ACC112 (cell line): ENCODE measurements around the gene ADGRL1.
"Not testable (repeated sequence)": the region's sequence is repeated elsewhere in the genome, so short reads cannot be mapped to it uniquely, and the experiment has no call there.

Experiments
- H2AFZ ChIP-seq: fragments of 200-600 bp; sonication (generic); one replicate; pipeline ENCODE4 v1.6.0; 2017; ENCODE audit warnings: antibody characterized with exemption, low read length; ENCODE audit not compliant: unreplicated experiment
- H3K27ac ChIP-seq: fragments of 200-600 bp; sonication (generic); 2 replicates; pipeline ENCODE4 v1.5.1; 2014; ENCODE audit warnings: low read depth, mild to moderate bottlenecking, antibody characterized with exemption, low read length, moderate library complexity
- H3K27me3 ChIP-seq: fragments of 200-600 bp; sonication (generic); 2 replicates; pipeline ENCODE4 v1.6.1; 2014; ENCODE audit warnings: mild to moderate bottlenecking, antibody characterized with exemption, low read length, moderate library complexity, mixed read lengths; ENCODE audit not compliant: insufficient read depth
- H3K36me3 ChIP-seq: fragments of 200-600 bp; sonication (generic); 2 replicates; pipeline ENCODE4 v1.6.1; 2016; ENCODE audit warnings: mild to moderate bottlenecking, antibody characterized with exemption, low read length, moderate library complexity, mixed read lengths; ENCODE audit not compliant: insufficient read depth
- H3K4me1 ChIP-seq: fragments of 200-600 bp; sonication (generic); one replicate; pipeline ENCODE4 v1.6.1; 2016; ENCODE audit warnings: low read length, mixed read lengths; ENCODE audit not compliant: insufficient read depth, unreplicated experiment, control insufficient read depth
- H3K4me3 ChIP-seq: fragments of 200-600 bp; sonication (generic); 2 replicates; pipeline ENCODE4 v1.5.1; 2014; ENCODE audit warnings: mild to moderate bottlenecking, low read depth, low read length
- H3K79me2 ChIP-seq: fragments of 200-600 bp; sonication (generic); one replicate; pipeline ENCODE4 v1.6.0; 2016; ENCODE audit warnings: low read length; ENCODE audit not compliant: control insufficient read depth, unreplicated experiment, insufficient read depth

The ADGRL1 gene

DNA sequence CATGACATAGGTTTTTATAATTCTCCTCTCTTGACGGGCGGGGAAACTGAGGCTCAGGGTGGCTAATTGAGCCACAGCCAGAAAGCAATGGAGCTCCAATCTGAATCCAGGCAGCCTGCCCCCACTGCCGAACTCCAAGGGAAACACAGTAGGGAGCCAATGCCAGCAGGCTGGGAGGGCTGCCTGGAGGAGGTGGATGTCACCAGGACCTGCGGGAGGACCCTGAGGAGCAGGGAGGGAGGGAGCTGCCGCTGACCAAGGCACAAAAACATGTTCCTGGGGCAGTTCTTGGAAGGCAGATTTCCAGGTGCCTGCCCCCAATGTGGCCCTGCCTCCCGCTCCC, 41.2 kb upstream of the ADGRL1 start:
- not testable (repeated sequence) for H2AFZ ChIP-seq, H3K4me1 ChIP-seq, H3K27me3 ChIP-seq, H3K79me2 ChIP-seq, H3K36me3 ChIP-seq, H3K27ac ChIP-seq, H3K4me3 ChIP-seq

DNA sequence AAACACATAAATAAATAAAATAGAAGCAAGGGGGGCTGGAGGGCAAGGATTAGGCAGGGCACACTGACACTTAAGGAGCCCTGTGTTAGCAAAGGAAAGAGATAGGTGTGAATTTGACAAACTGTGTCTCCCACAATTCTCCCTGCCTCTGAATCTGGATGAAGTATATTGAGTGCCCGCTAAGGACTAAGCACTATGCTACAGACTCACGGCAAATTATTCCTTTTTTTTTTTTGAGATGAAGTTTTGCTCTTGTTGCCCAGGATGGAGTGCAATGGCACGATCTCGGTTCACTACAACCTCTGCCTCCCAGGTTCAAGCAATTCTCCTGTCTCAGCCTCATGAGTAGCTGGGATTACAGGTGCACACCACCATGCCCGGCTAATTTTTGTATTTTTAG, 38.4 kb upstream of the ADGRL1 start:
- H3K4me1 ChIP-seq, H3K27me3 ChIP-seq, H3K79me2 ChIP-seq, H3K36me3 ChIP-seq, H2AFZ ChIP-seq, H3K4me3 ChIP-seq, H3K27ac ChIP-seq: not testable (repeated sequence)

DNA sequence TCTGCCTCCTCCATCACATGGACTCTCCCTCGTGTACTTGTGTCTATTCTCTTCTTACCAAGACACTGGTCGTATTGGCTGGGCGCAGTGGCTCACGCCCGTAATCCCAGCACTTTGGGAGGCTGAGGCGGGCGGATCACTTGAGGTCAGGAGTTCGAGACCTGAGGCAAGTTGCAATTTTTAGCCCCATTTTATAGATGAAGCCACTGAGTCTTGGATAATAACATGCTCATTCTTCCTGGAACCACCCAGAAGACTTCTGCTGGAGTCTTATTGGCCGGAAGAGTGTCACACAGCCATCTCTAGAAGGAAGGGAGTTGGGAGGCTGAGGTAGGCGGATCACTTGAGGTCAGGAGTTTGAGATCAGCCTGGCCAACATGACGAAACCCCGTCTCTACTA, 37.7 kb upstream of the ADGRL1 start:
- H3K27ac ChIP-seq, H3K79me2 ChIP-seq, H3K4me1 ChIP-seq, H3K36me3 ChIP-seq, H2AFZ ChIP-seq, H3K4me3 ChIP-seq, H3K27me3 ChIP-seq: not testable (repeated sequence)

DNA sequence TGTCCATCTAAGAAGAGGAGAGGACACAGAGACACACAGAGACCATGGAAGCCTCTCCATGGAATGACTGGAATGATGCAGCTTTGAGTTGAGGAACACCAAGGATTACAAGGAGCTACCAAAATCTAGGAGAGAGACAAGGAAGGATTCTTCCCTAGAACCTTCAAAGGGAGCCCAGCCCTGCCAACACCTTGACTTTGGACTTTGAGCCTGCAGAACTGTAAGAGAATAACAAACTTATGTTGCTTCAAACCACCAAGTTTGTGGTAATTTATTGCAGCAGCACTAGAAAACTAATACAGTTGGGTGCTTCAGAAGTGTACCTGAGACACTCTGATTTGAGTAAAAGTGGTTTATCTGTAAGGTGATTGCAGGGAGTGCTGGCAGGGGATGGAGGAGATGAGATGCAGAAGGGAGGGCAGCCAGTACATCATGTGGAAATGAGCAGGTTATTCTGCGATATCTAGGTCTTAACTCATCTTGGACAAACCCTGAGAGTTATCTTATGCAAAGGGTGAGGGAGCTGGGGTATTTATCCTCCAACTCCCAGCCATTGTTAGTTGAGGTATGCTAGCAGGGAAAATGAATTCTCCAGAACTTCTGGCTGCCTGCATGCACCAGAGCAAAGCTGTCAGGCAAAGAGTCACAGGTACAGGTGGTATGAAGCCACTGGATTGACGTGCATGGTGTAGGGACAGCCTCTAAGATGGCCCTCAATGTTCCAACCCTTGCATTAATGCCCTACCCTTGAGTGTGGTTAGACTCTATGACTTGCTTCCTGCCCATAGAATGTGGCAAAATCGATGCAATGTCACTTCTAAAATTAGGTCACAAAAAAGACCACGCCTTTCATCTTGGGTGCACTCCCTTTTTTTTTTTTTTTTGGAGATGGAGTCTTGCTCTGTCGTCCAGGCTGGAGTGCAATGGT, 31.3 kb upstream of the ADGRL1 start:
- Histone ChIP-seq H3K4me3 (no peak overlapping the region), H3K4me1 (no peaks in the 10 kb centered on the region), H3K27me3 (no peaks in the 10 kb centered on the region), H3K36me3 (no peaks in the 10 kb centered on the region), H2AFZ (no peak overlapping the region), H3K79me2 (no peaks in the 10 kb centered on the region), H3K27ac (no peak overlapping the region)

DNA sequence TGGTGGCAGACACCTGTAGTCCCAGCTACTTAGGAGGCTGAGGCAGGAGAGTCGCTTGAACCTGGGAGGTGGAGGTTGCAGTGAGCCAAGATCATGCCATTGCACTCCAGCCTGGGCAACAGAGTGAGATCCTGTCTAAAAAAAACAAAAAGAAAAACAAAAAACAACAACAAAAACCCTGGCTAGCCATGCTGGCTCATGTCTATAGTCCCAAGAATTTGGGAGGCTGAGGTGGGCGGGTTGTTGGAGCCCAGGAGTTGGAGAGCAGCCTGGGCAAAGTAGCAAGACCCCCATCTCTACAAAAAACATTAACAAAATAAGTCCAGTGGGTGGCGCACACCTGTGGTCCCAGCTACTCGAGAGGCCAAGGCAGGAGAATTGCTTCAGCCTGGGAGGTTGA, 27.0 kb upstream of the ADGRL1 start:
- H3K4me1 ChIP-seq, H3K36me3 ChIP-seq, H3K79me2 ChIP-seq, H3K4me3 ChIP-seq, H3K27ac ChIP-seq, H3K27me3 ChIP-seq, H2AFZ ChIP-seq: not testable (repeated sequence)

DNA sequence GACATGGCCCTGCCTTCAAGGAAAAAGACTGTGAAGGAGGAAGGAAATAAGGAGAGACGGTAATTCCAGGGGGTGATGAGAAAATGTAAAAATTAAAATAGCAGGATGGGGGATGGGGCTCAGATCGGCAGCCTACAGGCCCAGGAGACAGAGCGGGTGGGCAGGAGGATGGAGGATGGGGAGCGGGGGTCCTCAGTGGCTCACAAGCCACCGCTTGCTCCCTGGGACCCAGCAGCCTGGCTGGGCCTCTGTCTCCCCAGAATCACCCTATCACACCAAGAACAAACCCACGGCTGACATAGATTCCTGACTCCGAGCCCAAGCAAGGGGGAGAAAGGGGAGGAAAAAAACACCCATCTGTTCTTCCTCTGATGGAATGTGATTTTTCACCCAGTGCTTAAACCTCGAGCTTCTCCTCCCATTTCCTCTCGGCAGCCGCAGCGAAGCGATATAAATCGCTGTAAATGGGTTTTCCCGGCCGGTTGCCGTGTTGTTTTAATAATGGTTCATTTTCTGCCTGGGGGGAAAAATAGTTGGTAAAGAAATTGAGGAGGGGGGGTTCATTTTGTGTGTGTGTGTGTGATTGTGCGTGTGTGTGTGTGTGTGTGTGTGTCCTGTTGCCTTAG, 22.6 kb upstream of the ADGRL1 start:
- not testable (repeated sequence) for H3K36me3 ChIP-seq, H3K79me2 ChIP-seq, H3K4me3 ChIP-seq, H3K4me1 ChIP-seq, H3K27me3 ChIP-seq, H3K27ac ChIP-seq, H2AFZ ChIP-seq

DNA sequence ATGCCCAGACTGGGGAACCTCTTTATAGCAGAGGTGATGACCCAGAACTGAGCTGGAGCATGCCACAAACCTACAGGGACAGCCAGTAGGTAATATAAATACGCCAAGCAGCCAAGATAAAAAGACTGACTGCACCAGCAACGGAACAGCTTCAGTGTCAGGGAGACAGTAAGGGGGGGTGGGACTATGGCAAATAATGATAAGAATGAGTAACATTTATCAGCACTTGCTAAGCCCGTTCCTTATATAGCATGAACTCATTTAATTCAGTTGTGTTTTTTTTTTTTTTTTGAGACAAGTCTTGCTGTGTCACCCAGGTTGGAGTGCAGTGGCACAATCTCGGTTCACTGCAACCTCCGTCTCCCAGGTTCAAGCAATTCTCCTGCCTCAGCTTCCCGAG, 20.5 kb upstream of the ADGRL1 start:
- not testable (repeated sequence) for H3K27ac ChIP-seq, H3K27me3 ChIP-seq, H3K4me1 ChIP-seq, H3K4me3 ChIP-seq, H3K79me2 ChIP-seq, H3K36me3 ChIP-seq, H2AFZ ChIP-seq

DNA sequence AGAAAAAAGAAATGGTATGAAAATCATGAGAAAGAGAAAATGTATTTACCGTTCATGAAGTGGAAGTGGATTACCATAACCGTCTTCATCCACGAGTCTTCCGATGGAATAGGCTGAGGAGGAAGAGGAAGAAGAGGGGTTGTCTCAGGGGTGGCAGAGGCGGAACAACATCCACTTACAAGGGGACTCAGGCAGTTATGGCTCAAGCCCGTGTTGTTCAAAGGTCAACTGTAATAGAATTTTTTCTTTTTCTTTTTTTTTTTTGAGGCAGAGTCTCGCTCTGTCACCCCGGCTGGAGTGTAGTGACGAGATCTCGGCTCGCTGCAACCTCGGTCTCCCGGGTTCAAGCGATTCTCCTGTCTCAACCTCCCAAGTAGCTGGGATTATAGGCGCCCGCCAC, 16.9 kb upstream of the ADGRL1 start:
- no peak overlapping the region for H2AFZ ChIP-seq
- no peaks in the 10 kb centered on the region for H3K79me2 ChIP-seq
- H3K27me3 ChIP-seq, result no peaks in the 10 kb centered on the region
- H3K4me3 ChIP-seq, result no peak overlapping the region
- no peaks in the 10 kb centered on the region for H3K36me3 ChIP-seq
- H3K4me1 ChIP-seq, result peaks cover 4% of the 10 kb centered on the region
- H3K27ac ChIP-seq, result no peak overlapping the region

DNA sequence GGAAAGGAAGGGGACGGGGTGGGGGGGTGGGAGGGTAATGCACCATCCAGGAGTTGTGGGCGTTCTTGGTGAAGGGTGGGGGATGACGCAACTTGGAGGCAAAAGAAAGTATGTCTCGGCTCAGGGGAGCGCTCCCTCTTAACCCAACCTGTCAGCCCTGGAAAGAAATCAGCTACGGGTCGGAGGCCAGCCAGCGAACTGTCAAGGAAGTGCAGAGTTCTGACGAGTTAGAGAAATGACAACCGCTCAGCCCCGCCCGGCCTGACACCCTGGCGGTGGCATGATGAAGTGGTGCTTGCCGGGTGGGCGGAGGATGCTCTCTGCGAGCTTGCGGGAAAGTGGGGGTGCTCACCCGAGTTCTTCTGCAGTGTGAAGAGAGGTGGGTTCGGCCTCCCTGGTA, 15.4 kb upstream of the ADGRL1 start:
- not testable (repeated sequence) for H3K4me3 ChIP-seq, H3K27me3 ChIP-seq, H3K4me1 ChIP-seq, H3K79me2 ChIP-seq, H3K36me3 ChIP-seq, H2AFZ ChIP-seq, H3K27ac ChIP-seq

DNA sequence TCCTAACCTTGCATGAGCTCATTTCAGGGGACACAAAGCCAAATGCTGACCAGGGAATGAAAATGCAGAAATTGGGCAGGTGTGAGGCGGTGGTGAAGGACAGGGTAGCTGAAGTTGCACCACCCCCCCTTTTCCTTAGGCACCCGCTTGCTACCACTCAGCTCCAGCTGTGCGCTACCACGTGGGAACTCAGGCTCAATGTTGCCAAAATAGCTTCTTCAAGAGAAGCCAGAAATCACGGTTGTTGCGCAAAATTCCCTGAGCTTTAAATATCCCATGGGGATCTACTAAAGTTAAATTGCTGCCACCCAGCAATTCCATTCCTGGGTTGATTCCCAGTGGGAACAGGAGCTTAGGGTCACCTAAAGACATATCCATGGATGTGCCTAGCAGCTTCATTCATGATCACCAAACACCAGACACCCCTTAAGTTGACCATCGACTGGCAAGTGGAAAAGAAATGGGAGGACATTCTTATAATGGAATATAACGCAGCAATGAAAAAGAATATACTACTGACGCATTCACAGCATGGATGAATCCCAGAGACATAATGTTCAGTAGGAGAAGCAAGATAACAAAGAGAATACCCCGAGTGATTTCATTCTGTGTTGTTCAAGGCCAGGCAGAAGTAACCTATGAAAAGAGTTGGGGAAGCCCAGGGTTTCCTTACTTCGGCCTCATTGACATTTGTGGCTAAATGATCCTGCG, 12.8 kb upstream of the ADGRL1 start:
- no peak overlapping the region for H3K27ac ChIP-seq
- no peaks in the 10 kb centered on the region for H3K36me3 ChIP-seq
- no peak overlapping the region for H2AFZ ChIP-seq
- no peaks in the 10 kb centered on the region for H3K27me3 ChIP-seq
- no peaks in the 10 kb centered on the region for H3K79me2 ChIP-seq
- no peak overlapping the region for H3K4me3 ChIP-seq
- peaks cover 4% of the 10 kb centered on the region for H3K4me1 ChIP-seq

DNA sequence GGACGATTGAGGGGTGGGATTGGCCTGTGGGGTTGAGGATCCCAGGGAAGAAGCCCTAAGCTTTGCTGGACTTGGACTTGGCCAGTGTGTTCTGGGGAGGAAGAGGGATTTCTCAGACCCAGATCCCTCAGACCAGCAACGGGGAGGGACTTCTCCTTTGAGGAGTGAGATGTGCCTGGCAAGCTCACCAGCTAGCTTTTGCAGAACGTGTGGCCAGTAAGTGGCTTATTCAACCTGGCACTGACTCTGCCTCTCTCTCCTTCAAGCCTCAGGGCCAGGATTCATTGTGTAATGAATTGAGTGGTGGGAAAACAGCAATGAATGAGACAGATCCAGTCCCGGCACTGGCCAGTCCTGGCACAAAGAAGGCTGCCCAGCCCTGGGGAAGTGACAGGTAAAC, 11.9 kb upstream of the ADGRL1 start:
- not testable (repeated sequence) for H3K4me1 ChIP-seq, H3K79me2 ChIP-seq, H3K27me3 ChIP-seq, H3K36me3 ChIP-seq, H3K27ac ChIP-seq, H2AFZ ChIP-seq, H3K4me3 ChIP-seq
